ENCODE data around the gene NIPSNAP3A.

NIPSNAP3A gene

GRCh38 chr9:104747565-104748358, at the start of gene NIPSNAP3A:
NIPSNAP3A (plus strand) TSS chr9:104747683; CDS start chr9:104747793, 110 bp downstream.
- TF ChIP-seq CTCF (IDR thresholded peaks at IDR 0.05): no peak

GRCh38 chr9:104700306-104700705, 47.2 kb upstream of the NIPSNAP3A start:
- TF ChIP-seq CTCF (IDR thresholded peaks at IDR 0.05): no peak

- no peak for TF ChIP-seq CTCF (IDR thresholded peaks at IDR 0.05)
Measured at GRCh38 chr9:104711604-104712003, 35.9 kb upstream of the NIPSNAP3A start.

- TF ChIP-seq CTCF (IDR thresholded peaks at IDR 0.05): no peak
Measured at GRCh38 chr9:104725014-104725413, 22.5 kb upstream of the NIPSNAP3A start.

GRCh38 chr9:104738452-104738851, 9.0 kb upstream of the NIPSNAP3A start:
- no peak for TF ChIP-seq CTCF (IDR thresholded peaks at IDR 0.05)

- no peak for TF ChIP-seq CTCF (IDR thresholded peaks at IDR 0.05)
Measured at GRCh38 chr9:104740621-104741020, 6.9 kb upstream of the NIPSNAP3A start.

GRCh38 chr9:104743376-104743985, 4.0 kb upstream of the NIPSNAP3A start:
- TF ChIP-seq CTCF (IDR thresholded peaks at IDR 0.05): peak; percentile 81
